ENCODE data around the gene TRNP1.

Gene TRNP1

DNA sequence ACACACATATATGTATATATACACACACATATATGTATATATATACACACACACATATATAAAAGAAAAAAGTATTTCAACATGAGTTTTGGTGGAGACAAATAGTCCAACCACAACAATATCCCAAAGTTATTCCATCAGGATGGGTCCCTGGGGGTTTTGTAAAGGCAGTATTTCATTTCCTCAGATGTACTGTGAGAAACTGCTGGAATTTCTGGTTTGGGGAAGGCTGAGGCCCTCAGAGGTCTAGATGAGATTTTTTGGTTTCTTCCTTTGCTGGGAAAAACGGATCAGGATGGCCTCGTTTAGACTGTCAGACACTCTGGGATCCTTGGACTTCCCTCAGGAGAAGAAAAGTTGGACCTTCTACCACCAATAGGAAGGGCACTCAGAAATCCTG lies 55.6 kb downstream of the TRNP1 start:
- H3K36me3 Mint-ChIP-seq = no peaks in the 10 kb centered on the region
- no peaks in the 10 kb centered on the region for H3K9me3 Mint-ChIP-seq
- H3K4me1 Mint-ChIP-seq = peaks cover 23% of the 10 kb centered on the region
- H3K4me3 Mint-ChIP-seq = no peak overlapping the region
- no peaks in the 10 kb centered on the region for H3K27me3 Mint-ChIP-seq
- no peak overlapping the region for H3K27ac Mint-ChIP-seq

GRCh38 chr1:27049607-27050006 lies 56.1 kb downstream of the TRNP1 start:
- Mint-ChIP-seq H3K27ac (no peak overlapping the region), H3K27me3 (no peaks in the 10 kb centered on the region), H3K36me3 (no peaks in the 10 kb centered on the region), H3K9me3 (no peaks in the 10 kb centered on the region), H3K4me1 (peaks cover 19% of the 10 kb centered on the region), H3K4me3 (no peak overlapping the region)

All from activated naive CD4-positive, alpha-beta T cell treated with anti-CD3 and anti-CD28 coated beads, Interleukin-2, amount 50 U/mL, for 24 hours (primary cell).